ENCODE results near the gene CISH.

The CISH gene

GRCh38 chr3:50607271-50608091 lies 4.1 kb downstream of the CISH start:
- no peak for TF ChIP-seq CTCF (conservative IDR thresholded peaks at IDR 0.05)
- peak overlapping the region; percentile 68; the same call in 1 of the 2 replicates for H3K27ac ChIP-seq

GRCh38 chr3:50606596-50606995 lies 5.0 kb downstream of the CISH start:
- H3K27ac ChIP-seq: peak overlapping the region; percentile 68
- TF ChIP-seq CTCF (conservative IDR thresholded peaks at IDR 0.05): no peak

GRCh38 chr3:50605901-50606326 lies 5.7 kb downstream of the CISH start:
- TF ChIP-seq CTCF (conservative IDR thresholded peaks at IDR 0.05): no peak
- peak overlapping the region; percentile 68 for H3K27ac ChIP-seq

- H3K27ac ChIP-seq: peak overlapping the region; percentile 68
- no peak for TF ChIP-seq CTCF (conservative IDR thresholded peaks at IDR 0.05)
These were observed 6.7 kb downstream of the CISH start for GRCh38 chr3:50604628-50605588.

- peak overlapping the region; percentile 100; the same call in 1 of the 2 replicates for H3K27ac ChIP-seq
- no peak for TF ChIP-seq CTCF (conservative IDR thresholded peaks at IDR 0.05)
These were observed 7.4 kb downstream of the CISH start for GRCh38 chr3:50604110-50604621.

GRCh38 chr3:50603261-50604109 lies 8.1 kb downstream of the CISH start:
- no peak for TF ChIP-seq CTCF (conservative IDR thresholded peaks at IDR 0.05)
- peak overlapping the region; percentile 100 for H3K27ac ChIP-seq

Data from VCaP (cell line).